SK-N-DZ (cell line): ENCODE measurements around the gene VEPH1.

ENCODE experiments used
- DNase-seq: peaks from one replicate; pipeline ENCODE4 v3.0.0-alpha.2; 2015; ENCODE audit warnings: low spot score

VEPH1 gene

DNA sequence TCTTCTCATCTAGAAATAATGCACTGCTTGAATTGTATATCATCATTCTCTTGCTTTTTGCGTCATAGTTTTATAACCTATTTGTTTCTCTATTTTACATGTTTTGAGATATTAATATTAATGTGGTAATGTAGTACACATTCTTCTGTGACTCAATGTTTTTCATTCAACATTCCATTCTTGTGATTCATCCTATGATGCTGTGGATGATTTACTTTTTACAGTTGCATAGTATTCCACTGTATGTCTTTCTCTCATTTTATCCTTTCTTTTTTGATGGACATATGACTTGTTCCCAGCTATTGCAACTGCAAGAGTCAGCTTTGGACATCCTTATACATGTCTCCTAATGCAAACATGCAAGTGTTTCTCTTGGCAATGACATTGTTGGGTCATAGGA, 20.6 kb upstream of the VEPH1 start:
- no peak for DNase-seq

DNA sequence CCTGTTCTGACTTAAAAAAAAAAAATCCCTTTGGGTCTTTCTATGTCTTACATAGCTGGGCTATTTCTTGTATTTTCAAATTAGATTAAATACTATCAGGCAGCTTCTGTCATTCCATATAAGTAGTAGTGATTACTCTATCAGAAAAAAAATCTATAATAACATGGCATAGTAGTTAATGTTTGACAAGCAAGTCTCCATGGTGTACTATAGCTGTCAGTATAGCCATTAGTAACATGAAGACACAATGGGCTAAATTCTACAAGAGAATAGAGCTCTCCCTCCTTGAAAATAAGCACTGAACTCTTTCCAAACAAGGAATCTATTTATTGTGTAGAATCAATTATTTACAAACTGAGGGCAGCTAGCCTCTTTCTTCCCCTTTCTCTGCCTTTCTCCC, 19.4 kb upstream of the VEPH1 start:
- no peak for DNase-seq

DNA sequence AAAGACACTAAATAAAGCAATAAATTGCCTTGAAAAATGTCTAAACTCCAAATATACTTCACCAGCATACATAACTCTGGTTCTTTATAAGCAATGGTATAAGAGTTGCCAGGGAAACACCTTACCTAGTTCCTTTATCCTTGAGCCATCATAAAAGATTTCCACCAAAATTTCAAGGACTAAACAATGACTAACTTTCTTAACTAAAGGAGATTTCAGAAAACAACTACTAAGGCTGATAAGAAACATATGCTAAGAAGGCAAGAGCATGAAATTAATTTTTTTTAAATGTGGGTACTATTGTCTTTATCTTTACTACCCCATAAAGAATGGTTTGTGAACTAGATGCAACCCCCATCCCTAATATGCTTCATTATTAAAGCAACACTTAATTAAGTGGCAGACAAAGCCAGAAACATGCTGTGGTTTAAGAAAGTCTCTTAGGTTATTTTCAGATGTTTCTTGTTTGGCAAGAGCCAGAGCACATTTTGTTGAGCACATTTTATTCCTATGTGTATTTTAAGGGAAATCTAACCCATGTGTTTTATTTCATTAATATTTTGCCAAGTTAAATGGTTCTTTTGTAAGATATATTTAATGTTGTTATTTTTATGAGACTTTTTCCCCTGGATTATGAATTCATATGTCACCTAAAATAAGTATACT, 17.4 kb upstream of the VEPH1 start:
- no peak for DNase-seq

DNA sequence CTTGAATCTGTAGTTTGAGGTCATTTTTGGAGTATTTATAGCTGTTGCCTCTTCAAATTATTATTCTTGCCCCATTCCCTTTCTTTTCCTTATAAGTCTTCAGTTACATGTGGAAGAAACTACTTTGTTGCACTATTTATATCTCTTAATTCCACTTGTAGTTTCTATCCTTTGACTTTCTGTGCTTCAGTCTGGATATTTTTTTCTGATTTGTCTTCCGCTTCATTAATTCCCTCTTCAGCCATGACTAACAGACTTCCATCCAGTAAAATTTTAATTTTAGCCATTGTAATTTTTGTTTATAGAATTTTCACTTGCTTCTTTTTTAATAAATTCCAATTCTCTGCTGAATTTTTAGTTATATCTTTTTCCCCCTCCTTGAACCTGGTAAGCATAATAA, 15.7 kb upstream of the VEPH1 start:
- no peak for DNase-seq

DNA sequence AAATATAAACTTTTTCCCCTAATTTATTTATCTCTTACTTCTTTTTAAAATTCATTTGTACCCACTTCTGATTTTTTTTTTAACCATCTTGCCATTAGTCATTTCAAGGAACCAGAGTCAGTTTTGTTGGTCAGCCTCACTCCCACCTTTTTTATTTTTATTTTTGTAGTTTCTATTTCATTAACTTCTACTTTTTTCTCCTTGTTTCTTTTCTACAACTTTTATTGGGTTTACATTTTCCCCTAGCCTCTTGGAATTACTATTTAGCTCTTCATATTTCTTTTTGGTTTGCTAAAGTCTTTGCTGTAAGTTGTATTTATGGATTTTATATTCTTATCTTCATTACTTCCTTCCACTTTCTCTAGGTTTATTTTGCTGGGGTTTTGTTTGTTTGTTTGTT, 13.7 kb upstream of the VEPH1 start:
- no peak for DNase-seq

DNA sequence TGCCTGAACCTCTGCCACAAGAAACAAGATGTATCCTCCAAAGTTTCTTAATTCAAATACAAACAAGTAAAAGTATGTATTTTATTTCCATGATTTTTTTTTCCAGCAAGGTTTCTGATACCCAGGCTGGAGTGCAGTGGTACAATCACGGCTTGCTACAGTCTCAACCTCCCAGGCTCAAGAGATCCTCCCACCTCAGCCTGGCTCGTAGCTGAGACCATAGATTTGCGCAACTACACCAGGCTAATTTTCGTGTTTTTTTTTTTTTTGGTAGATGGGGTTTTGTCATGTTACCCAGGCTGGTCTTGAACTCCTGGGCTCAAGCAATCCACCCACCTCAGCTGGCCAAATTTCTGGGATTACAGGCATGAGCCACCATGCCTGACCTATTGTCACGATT, 12.2 kb upstream of the VEPH1 start:
- DNase-seq: no peak

DNA sequence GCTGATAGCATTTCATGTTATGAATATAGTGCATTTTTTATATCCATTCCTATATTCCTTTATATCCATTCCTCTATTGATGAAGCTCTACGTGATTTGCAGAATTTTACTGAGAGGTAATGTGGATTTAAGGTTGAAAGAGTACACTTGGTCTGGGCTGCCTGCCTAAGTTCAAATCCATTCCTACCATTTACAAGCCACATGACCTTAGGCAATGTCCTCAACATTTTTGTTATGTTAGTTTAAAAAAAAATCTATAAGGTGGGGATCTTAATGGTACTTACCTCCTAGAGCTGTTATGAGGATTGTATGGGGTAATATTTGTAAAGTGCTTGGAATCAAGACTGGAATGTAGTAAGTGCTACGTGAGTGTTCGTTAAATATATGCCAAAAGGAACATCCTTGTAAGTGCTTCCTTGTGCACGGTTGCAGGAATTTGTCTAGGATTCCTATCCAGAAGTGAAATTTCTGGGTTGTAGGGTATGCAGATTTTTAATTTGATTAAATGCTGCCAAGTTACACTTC, 11.2 kb upstream of the VEPH1 start:
- no peak for DNase-seq

DNA sequence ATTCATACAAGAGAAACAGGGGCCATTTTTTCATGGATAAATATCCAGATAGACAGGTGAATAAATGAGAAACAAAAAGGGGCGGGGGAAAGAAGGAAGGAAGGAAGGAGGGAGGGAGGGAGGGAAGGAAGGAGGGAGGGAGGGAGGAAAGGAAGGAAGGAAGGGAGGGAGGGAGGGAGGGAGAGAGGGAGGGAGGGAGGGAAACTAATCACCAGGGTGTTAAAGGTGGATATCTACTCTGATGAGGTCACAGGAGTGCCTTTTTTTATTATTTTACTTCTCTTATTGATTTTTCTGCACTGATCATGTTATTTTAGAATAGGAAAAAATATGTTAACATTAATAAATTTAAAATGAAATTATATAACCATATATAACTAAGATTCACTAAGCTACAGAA, 10.4 kb upstream of the VEPH1 start:
- DNase-seq: no peak

DNA sequence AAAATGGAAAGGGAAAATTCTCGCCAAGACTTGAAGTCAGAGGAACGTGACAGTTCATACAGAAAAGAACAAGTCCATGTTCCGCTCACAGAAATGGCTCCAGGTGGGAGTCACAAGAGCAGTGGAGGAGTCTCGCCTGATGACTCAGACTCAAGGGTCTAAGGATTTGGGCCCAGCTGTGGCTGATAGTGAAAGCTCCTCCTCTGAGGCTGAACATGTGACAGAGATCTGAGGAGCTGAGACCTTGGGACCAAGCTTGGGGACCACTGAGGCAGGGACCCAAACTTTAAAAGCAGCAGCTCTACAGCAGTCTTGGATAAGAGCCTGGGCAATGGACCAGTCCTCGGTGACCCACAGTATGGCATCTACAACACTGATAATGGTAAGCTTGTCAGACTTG, 9.3 kb upstream of the VEPH1 start:
- DNase-seq: no peak

DNA sequence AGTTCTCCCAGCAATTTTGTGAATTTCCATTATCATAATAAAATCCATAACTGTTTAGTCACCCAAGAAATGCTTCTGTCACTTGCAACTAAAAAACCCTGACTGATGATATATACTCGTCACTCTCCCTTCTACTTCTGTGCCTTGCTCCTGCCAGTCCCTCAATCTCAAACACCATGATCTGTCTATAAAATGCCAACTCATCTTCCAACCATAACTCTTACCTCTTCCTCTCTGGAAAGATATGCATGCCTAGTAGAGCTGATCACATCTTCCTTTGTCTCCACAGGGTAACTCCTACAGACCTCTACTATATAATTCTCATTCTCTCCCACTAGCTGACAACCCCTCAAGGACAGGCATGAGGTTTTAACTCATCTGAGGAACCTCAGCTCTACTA, 5.2 kb upstream of the VEPH1 start:
- DNase-seq: no peak

DNA sequence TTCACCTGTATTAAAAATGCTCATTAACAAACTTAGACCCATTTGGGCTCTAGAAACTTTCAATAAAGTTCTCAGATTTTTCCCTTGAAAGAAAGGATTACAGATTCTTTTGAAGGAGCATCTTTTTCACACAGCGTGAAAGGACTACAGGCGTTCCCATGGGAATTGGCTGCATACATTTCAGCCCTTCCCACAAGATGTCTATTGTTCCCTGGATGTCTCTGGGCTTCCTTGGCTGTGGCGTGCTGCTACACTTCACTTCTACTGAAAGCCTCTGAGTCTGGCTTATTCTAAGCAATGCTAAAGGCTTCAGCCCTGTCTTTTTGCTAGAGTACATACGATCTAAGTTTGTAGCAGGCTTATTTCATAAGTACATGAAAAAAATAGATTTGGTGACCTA, 1.4 kb downstream of the VEPH1 start:
- DNase-seq: no peak

DNA sequence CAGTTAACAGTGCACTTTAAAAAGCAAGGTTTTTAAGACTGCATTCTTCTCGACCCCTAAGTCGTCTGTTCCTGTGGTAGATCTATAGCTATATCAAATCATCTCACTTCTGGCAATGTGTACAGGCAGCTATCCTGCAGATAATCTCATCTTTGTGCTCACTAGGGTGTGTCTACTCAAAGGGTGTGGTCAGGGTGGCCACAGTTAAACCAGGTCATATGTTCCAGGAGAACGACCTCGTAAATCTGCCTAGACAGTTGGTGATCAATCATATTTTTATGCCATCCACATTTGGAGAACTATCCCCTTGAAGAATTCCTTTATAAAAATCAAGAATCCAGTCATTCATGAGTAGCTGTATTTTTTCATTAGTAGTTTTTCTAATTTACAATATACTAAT, 3.0 kb downstream of the VEPH1 start:
- no peak for DNase-seq

DNA sequence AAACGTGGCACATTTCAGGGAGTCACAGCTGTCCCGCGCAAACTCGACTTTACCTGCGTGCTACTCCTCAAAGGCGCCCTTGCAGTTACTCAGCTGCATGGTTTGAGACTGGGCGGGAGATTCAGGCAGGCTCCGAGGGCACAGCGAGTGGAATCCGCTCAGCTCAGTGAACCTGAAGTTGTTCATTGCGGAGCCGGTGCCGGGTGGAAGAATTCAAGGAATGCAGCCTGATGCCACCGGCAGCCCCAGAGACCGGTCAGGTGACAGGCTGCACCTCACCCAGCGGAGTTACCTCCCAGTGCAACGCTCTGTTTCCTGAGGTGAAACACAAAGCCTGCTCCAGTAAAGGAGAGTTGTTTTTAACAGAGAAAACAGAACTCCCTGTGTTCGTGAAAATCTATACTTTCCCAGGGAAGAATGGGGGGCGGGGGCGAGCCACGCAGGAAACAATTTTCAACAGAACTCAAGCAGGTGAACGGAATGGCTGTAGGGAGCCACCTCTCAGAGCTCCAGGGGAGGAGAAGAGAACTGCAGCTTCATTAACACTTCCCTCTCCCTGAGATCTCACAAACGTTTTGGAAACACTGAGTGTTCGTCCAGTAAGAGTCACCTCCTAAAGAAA, 3.8 kb downstream of the VEPH1 start:
- DNase-seq: no peak

DNA sequence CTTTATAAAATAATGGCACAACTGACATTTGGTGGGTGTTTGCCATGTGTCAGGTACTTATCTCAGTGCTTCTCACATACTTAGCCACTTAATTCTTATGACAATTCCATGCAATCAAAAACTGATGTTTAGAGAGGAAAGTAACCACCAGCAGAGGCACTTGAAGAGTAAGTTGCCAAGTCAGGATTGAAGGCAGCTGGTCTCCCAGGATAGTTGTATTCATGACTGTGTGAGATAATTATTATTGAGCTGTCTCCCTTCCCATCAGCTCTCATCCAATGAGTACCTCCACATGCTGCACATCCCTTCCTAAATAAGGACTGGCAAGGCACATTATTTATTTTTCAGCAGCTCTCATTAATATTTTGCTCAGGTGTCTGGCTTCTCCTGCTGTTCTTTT, 4.8 kb downstream of the VEPH1 start:
- DNase-seq: no peak

DNA sequence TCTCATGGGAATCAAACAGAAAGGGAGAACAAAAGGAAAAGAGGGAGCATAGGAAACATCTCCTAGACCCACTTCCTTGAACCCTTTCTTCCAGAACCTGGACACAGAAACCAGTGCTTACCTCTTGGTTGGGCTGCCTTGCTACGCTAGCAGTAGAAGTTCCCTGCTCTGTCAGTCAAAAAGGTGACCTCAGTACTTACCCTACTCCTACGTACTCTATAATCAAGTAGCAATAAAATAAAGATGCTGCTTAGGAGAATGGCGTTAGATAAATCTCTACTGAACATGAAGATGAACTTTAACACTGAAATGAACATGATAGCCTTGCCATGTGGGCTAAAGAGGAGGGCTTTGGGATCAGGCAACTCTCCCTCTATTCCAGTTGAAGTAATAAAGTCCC, 7.4 kb downstream of the VEPH1 start:
- DNase-seq: no peak

DNA sequence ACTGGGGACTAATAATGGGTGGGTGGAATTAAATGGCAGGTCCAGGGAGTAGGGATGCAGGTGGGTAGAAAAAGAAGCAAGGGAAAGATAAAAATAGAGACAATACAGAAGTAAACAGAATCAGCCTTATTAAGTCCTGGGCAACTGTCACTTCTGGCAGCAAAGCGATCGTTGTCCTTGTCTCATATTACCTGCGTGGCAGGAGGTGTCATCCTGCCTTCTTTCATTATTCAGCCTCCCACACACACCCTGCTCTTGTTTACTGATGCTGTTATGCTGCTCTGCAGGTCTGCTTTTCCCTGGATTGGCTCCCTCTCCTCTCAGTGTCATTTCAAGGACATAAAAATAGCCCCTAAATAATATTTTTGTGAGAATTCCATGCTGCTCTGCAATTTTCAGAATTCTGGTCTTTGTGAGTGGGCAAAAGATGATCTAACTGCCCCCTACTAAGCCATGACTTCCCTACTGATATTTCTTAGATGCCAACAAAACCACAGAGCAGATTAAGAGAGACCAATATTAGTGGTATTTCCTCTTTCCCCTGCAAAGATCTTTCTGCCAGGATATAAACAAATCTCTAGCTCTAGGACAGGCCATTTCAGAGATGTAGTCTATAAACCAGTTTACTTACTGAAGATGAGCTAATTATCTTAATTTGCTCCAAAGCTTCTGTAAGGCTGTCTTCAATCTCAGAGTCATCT, 8.5 kb downstream of the VEPH1 start:
- no peak for DNase-seq

DNA sequence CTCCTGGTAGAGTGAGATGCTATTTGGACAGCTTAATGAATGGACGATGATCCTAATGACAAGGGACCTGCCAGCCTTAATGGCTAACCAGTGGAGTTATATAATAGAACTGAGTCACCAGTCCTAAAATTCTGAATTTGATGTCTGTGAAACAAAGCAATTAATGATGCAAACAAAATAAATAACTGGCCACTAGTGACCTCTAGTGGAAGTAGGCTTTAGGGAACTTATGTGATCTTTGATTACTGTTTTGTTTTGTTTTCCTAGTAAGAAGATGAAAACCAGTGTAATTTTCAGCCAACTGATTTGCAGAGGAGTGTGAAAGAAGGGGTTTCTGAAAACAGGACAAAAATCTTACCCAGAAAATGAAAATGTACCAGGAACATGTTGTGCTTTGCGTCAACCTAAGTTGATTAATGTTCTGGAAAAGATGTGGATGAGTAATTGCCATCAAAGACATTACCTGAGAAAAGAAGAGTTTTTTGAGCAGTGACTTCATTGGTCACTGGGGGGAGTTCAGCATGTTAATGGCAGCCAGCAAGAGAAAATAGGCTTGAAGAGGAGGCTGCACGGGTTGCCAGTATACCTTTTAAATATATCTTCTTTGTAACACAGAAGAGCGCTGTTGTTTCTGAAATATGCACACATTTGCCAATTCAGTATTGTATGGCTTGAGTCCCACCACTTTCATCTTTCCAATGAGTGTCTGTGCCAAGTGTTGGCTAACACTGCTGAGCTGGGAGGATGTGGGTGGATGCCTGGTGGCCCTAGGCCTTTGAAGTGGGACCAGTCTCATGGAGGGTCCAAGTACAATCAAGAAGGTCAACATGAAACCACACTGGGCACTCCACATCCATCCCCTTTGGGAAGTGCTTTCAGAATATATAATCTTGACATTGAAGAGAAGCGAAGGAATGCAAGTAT, 9.3 kb downstream of the VEPH1 start:
- DNase-seq: peak; percentile 21

DNA sequence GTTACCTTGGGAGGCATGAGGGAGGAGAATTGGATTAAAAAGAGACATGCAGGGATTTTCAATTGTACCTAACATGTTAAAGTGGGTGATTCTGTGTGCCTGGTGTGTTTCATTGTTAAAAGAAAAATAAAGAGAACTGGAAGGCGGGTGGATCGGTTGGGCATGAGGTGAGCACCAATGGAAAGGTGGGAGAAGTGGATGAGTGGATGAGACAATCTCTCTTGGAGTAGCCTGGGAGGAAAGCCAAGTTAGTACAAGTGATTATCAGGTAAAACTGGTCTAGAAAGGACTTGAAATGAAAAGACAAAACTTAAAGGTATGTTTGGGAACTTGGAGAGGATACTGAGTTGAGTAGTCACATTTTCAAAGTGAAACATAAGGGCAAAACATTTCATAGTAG, 12.1 kb downstream of the VEPH1 start:
- DNase-seq: no peak

DNA sequence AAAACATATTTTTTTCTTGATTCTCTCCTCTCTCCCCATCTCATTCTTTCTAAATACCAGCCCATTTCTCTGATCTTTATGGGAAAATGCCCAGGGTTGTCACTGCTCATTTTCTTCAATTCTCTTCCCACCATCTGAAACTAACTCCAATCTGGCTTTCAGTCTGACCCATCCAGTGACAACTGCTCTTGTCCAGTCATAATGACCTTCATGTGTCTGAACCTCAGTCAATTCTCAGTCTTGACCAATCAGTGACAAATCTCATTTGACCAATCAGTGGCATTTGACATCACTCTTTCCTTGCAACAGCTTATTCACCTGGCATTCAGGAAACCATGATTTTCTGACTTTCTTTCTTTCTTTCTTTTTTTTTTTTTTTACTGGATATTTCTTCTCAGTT, 15.1 kb downstream of the VEPH1 start:
- no peak for DNase-seq

DNA sequence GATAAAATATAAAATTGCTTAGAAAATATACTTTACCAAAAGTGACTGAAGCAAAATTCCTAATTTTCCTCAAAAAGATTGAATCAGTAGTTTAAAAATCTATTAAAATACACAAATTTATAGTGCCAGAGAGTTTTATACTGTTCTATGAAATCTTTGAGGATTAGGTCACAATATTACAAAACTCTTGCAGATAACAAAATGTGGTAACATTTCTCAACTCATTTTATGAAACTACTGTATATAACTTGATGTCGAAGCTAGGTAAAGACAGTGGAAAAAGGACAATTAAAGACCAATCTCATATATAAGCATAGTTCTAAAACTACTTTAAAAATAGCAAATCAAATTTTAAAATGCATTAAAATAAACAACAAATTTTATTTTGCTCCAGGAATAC, 15.9 kb downstream of the VEPH1 start:
- no peak for DNase-seq

DNA sequence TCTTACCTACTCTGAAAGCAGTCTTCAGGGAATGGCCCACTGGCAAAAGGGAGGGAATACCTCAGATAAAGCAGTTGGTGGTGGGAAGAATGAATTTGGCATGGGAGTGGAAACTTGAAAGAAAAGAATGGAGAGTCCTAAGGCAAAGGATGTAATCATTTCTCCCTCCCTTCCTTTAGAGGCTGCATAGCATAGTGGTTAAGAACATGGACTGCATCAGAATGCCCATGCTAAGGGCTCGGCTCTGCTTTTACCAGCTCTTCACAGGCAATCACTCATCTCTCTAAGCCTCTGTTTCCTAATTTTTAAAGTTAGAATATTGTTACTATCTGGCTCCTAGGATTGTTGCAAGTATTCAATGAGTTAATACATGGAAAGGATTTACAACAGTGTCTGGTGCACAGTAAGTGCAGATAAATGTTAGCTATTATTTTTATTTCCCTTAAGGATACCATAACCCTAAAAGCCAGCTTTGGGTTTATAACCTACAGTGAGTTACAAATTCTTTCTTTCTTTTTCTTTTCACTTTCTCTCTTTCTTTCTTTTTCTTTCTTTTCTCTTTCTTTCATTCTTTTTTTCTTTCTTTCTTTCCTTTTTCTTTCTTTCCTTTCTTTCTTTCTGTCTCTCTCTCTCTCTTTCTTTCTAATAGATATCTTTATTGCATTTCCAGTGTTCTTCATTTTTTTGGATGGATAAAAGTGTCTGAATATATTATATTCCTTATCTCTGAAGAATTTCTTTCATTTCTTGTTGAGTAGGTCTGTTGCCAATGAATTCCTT, 23.6 kb downstream of the VEPH1 start:
- no peak for DNase-seq
